Measurements from ENCODE around the gene IQCH.

IQCH gene

DNA sequence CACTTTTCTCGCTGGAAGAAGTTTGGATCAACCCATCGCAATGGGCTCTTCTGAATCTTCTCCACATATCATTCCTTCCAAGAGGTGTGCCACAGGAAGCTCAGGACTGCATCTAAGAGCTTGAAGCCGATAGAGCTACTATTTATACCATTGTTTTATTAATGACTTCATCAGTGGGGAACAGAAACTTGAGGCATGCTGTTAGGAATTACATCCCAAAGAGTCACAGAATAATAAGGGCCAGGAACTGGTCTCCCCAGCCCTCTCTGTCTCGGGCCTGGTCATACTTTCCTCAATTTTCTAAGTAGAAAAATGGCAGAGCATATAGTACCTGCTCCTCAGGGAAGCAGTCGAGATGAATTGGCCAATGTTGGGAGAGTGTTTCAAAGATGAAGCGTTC, 249.5 kb downstream of the IQCH start:
- DNase-seq (ENCODE audit: low spot score) = no peak

- DNase-seq (ENCODE audit: low spot score) = no peak
Measured at GRCh38 chr15:67504796-67505195, 250.2 kb downstream of the IQCH start.

GRCh38 chr15:67505675-67506572, 251.3 kb downstream of the IQCH start:
- DNase-seq (ENCODE audit: low spot score) = peak; percentile 30

DNA sequence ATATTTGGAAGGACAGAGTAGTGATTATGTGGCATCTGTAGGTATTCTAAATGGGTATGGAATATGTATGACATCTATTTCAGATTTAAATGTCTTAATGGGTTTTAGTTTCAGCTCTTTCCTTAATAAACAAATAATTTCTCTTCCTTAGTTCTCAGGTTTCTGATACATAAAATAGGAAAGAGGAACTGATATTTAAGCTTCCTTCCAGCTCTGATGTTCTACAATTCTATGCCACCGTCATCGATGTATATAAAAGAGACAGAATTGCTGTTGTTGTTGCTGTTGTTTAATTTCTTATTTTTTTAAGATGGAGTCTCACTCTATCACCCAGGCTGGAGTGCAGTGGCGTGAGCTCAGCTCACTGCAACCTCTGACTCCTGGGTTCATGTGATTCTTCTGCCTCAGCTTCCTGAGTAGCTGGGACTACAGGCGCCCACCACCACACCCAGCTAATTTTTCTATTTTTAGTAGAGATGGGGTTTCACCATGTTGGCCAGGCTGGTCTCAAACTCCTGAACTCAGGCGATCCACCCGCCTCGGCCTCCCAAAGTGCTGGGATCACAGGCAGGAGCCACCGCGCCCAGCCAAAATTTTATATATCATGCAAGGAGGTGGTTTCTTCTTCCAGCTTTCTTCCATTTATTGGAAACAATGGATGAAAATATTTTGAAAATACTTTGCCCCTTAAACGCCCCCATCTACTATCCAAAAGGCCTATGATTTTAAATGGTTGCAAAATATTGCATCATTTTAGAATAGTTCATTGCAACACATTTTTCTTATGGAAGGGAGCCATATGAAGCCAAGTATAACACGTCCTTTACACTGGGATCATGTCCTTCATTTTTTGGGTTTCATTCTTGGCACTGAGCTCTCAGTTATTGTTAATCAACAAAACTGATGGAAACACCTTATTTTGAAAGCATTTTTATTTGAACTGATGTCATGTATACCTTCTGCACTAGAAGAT, 252.5 kb downstream of the IQCH start:
- DNase-seq (ENCODE audit: low spot score) = no peak

DNA sequence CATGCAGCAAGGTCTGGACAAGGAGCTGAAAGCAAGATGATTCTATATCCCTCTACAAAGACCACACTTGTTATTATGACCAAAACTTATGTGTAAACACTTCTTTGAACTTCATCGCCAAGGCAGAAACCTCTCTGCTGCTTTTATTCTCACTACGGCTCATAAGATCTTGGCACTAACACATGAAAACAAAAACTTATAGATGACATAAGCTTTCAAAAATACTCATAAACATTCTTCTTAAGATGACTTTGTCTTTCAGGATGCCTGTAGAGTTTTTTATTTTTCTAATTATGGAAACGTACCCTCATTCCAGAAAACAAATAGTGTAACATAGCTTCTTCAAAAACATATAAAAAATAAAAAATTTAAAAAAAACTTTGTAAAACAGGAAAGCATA, 253.8 kb downstream of the IQCH start:
- no peak for DNase-seq (ENCODE audit: low spot score)

DNA sequence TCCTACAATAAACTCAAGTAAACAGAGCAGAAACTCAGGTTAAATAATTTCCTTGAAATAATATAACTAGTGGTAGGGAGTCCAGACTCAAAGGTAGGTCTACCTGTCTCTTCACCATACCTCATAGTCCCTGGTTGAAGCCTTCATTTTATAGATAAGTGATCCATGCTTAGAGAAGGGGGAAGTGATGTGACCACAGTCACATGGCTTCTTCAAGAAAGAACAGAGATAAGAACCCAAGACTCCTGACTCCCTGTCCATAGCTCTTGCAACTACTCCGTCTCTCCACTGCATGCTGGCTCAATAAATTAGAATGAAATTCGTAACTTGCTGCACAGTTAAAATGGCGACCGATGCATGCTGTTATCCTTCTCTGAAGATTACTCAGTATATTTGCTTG, 255.3 kb downstream of the IQCH start:
- DNase-seq (ENCODE audit: low spot score) = no peak

GRCh38 chr15:67510597-67511190, 256.1 kb downstream of the IQCH start:
- no peak for DNase-seq (ENCODE audit: low spot score)

DNA sequence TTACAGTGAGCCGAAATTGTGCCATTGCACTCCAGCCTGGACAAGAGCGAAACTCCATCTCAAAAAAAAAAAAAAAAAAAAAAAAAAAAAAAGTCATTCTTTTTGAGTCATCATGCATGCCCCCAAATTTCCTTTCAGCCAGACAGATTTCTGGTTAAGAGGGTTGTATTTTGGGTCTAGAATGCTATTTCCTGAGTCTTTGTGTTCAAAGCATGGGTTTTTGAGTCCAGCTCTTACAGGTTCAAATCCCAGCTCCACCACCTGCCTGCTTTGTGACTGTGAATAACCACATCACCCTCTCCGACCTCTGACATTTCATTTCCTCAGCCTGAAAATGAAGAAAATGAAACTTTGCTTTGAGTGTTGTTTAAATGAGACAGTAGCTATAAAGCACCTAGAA, 257.0 kb downstream of the IQCH start:
- no peak for DNase-seq (ENCODE audit: low spot score)

DNA sequence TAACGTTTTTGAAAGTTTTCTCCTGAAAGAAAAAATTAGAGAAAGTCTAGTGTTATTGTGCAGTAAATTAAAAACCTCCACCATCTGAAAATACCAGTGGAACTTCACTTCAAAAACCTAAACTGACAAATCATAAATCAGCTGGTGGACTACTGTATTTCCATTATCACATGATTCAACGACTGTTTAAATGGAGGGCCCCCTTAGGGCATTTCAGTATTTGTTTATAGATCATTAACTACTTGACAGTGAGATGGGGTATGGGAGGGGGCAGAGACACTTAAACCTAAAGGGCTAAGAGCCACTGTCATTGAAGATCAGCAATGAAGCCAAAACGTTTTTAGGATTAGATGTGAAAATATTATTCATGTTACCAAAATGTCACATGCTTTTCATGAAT, 257.6 kb downstream of the IQCH start:
- no peak for DNase-seq (ENCODE audit: low spot score)

- no peak for DNase-seq (ENCODE audit: low spot score)
Measured at GRCh38 chr15:67512933-67513714, 258.5 kb downstream of the IQCH start.

DNA sequence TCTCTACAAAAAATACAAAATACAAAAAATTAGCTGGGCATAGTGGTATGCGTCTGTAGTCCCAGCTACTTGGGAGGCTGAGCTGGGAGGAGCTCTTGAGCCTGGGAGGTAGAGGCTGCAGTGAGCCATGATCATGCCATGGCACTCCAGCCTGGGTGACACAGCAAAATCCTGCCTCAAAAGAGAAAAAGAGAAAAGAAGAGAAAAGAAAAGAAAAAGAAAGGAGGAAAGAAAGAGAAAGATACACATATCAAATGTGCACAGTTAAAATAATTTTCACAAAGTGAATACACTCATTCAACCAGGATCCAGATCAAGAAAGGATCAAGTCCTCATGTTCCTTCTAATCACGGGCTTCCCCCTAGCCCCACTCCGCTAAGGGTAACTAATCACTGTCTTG, 260.5 kb downstream of the IQCH start:
- DNase-seq (ENCODE audit: low spot score) = no peak

GRCh38 chr15:67515557-67515956, 261.0 kb downstream of the IQCH start:
- no peak for DNase-seq (ENCODE audit: low spot score)

DNA sequence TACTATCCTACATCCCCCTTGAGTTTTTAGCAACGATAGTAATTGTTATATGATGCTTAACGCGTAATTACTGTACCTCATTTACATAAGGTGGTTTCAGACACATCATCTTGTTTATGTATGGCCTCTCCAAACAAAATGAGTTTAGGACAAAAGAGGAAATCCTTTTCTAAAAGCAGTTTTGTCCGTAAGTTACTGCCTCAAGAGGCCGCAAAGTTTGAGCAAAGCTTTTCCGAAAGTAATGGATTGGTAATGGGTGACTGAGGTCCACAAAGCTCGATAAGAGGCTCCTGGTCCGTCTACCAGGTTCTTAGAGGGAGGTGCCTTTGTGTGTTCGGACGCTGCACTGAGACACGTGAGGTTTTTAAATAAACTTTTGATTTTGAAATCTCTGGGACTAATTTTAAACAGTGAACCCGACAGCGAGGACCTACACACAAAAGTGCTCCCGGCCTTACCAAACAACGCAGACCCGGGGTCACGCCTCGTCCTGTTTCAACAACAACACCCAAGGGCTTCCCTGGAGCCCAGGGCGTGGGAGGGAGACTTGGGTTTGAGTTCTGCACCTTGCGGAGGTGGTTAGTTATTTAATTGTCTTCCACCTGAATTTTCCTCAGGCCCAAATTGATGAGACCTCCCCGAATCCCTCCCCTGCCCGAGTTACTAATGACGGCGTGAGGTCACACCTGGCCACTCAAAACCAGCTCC, 265.9 kb downstream of the IQCH start:
- no peak for DNase-seq (ENCODE audit: low spot score)

DNA sequence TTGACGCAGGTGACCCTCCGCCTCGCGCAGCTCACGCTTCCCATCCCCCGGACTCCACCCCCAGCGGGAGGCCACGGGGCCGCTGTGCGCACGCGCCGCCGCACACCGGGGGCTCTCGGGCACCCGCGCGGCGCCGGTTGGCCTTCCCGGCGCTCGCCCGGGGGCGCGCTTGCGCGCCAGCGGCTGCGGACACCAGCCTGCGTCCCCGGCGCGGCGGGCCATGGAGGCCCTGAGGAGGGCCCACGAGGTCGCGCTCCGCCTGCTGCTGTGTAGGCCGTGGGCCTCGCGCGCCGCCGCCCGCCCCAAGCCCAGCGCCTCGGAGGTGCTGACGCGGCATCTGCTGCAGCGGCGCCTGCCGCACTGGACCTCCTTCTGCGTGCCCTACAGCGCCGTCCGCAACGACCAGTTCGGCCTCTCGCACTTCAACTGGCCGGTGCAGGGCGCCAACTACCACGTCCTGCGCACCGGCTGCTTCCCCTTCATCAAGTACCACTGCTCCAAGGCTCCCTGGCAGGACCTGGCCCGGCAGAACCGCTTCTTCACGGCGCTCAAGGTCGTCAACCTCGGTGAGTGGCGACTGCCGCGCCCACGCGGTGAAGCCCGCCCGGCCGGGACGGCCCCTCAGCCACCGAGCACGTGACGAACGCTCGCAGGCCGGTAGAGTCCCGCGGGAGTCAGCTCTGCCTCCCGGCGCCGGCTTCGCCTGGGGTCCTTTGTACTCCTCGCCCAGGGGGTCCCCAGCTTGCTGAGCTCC, 266.6 kb downstream of the IQCH start, which contains the start of gene C15orf61:
C15orf61 (plus strand) TSS at position 103 of the 754 bp plus-strand sequence; CDS start at position 221, 118 bp downstream.
- peak; percentile 82 for DNase-seq (ENCODE audit: low spot score)

DNA sequence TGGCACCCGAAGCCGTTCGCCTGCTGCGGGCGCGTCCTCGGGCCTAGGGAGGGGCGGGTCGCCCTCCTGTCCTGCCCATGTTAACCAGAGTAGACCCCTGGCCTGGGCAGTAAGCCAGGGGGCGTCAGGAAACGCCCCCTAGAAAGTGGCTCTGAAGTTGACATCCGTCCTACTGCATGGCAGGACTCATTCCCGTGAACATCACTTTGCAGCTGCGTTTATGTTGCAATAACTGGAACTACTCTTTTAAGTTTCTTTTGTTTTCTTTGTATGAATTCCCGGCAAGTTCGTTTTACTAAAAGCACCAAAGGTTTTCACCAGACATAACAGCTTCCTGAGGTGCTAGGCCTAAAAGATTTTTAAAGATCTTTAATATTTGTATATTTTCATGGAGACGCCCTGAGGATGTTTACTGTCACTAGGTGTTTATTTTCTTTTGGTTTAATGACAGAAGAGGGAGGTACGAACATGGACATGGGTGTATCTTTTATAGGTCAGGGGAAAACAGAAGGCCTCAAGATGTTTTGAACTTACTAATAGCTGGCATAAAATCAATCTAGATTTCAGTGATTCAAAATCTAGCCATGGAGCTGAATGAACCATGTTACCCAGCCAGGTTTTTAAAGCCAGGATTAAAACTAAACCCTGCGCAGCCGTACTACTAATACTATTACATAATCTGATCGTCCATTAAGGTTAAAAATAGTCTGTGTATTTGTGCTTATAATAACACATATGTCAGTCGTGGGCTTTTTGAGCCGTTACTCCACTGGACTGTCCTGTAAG, 267.4 kb downstream of the IQCH start:
- DNase-seq (ENCODE audit: low spot score) = no peak

GRCh38 chr15:67523330-67523729, 268.7 kb downstream of the IQCH start:
- DNase-seq (ENCODE audit: low spot score) = no peak

GRCh38 chr15:67524235-67524634, 269.6 kb downstream of the IQCH start:
- DNase-seq (ENCODE audit: low spot score) = no peak

- DNase-seq (ENCODE audit: low spot score) = no peak
Measured at GRCh38 chr15:67528513-67528912, 273.9 kb downstream of the IQCH start.

- no peak for DNase-seq (ENCODE audit: low spot score)
Measured at GRCh38 chr15:67531379-67531914, 276.9 kb downstream of the IQCH start.

Measured in Ammon's horn (tissue), 1 donor.